Measurements from ENCODE around the gene PEAK3.

Gene PEAK3

GRCh38 chr19:2249010-2249866 lies 32.7 kb downstream of the PEAK3 start, which contains the start of gene AMH:
AMH (plus strand) TSS chr19:2249323; CDS start chr19:2249333, 10 bp downstream.
- no peak for DNase-seq

DNA sequence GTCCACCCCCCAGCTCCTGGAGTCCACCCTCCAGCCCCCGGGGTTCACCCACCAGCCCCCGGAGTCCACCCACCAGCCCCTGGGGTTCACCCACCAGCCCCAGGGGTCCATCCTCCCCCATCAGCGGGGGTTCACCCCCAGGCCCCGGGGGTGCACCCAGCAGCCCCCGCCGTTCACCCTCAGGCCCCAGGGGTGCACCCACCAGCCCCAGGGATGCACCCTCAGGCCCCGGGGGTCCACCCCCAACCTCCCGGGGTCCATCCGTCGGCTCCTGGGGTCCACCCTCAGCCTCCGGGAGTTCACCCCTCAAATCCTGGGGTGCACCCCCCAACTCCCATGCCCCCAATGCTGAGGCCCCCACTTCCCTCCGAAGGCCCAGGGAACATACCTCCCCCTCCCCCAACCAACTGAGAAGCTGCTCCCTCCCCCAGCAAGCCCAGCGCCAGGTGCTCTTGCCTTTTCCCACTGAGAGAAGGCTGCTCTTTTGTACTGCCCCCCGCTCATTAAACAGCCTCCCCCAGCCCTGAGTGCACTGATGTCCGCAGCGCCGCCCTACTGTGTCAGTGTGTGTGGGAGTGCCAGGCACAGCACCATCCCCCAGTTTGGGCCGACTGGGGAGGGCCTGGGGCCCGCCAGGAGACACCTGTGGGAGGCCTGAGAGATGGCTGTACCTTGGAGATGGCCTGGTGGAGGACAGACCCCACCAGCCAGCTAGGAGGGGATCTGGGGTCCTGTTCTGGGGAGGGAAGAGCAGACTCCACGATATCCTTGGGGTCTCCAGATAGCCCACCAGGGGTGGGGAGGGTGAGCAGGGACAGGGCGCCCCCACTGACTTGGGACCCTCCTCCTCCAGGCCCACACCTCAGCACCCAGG lies 33.6 kb downstream of the PEAK3 start:
- DNase-seq, result no peak

DNA sequence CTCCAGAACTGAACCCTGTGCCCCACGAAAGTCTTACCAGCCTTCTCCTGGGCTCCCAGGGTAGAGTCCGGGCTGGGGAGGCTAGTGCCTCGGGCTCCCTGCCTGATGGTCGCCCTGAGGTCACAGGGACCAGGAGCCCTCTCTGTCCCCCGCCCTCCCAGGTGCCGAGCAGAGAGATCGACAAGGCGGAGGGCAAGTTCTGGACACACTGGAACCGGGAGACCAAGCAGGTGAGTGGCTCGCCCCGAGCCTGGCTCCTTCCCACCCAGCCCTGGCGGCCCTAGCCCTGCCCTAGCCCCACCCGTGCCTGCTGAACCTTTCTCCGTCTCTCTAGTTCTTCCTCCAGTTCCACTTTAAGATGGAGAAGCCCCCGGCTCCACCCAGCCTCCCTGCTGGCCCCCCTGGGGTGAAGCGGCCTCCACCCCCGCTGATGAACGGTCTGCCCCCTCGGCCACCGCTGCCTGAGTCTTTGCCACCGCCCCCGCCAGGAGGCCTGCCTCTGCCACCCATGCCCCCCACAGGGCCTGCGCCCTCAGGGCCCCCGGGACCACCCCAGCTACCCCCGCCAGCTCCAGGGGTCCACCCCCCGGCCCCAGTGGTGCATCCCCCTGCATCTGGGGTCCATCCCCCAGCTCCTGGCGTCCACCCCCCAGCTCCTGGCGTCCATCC lies 34.4 kb downstream of the PEAK3 start:
- DNase-seq, result no peak

GRCh38 chr19:2246801-2247361 lies 35.1 kb downstream of the PEAK3 start:
- DNase-seq, result no peak

GRCh38 chr19:2246014-2246620 lies 35.9 kb downstream of the PEAK3 start:
- DNase-seq, result no peak

GRCh38 chr19:2245273-2245672 lies 36.7 kb downstream of the PEAK3 start:
- no peak for DNase-seq

- no peak for DNase-seq
These were observed 37.5 kb downstream of the PEAK3 start for GRCh38 chr19:2244486-2244885.

GRCh38 chr19:2244125-2244411 lies 37.9 kb downstream of the PEAK3 start:
- no peak for DNase-seq

GRCh38 chr19:2243274-2244124 lies 38.5 kb downstream of the PEAK3 start:
- DNase-seq, result no peak

- no peak for DNase-seq
These were observed 39.2 kb downstream of the PEAK3 start for GRCh38 chr19:2242816-2243215.

- no peak for DNase-seq
These were observed 39.9 kb downstream of the PEAK3 start for GRCh38 chr19:2242092-2242537.

- no peak for DNase-seq
These were observed 40.9 kb downstream of the PEAK3 start for GRCh38 chr19:2240881-2241760.

- DNase-seq, result no peak
These were observed 41.9 kb downstream of the PEAK3 start for GRCh38 chr19:2239771-2240770.

DNA sequence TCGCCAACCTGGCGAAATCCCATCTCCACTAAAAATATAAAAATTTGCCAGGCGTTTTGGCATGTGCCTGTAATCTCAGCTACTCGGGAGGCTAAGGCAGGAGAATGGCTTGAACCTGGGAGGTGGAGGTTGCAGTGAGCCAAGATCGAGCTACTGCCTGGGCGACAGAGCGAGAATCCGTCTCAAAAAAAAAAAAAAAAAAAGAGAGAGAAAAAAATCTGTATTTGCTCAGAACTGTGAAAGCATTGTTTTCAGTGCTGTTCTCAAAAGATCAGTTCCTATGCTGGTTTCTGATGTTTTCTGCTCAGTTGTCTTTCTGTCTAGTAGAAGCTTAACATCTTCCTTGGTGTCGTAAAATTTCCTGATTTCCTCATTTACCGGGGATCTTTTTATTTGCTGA lies 42.8 kb downstream of the PEAK3 start:
- DNase-seq, result no peak

DNA sequence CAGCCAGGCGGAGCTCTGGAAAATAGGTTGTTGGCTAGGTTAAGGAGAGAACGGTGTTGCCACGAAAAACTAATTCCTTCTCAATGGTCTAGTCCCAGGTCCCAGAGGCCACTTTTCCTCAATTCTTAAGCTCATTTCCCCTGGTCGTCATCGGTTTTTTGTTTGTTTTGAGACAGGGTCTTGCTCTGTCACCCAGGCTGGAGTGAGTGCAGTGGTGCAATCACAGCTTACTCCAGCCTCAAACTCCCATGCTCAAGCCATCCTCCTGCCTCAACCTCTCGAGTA lies 44.2 kb downstream of the PEAK3 start:
- DNase-seq, result no peak

DNA sequence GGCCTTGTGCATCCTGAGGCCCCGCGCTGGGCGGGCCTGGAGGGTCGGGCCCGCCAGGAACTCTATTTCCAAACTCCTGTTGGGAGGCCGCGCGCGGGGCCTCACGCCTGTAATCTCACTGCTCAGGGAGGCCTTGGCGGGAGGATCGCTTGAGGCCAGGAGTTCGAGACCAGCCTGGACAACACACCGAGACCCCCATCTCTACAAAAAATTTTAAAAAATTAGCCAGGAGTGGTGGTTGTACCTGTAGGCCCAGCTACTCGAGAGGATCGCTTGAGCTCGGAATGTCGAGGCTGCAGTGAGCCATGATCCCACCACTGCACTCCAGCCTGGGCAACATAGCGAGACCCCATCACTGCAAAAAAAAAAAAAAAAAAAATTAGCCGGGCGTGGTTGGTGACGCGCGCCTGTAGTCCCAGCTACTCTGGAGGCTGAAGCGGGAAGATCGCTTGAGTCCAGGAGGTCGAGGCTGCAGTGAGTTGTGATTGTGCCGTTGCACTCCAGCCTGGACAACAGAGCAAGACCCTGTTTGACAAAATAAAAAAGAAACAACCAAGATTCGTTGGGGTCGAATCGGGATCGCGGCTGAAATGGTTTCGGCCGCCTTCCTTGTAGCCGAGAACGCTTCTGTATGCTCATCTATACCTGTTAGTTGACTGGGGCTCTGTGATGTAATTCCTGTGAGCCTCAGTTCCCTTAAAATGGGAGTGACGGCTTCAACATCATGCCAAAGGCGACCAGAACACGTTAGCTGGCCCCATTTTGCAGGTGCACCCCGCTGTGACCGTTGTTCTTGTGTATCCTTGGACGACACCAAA lies 44.7 kb downstream of the PEAK3 start:
- no peak for DNase-seq

- peak; percentile 88 for DNase-seq
These were observed 45.5 kb downstream of the PEAK3 start, which contains the start of the genes PLEKHJ1 and SF3A2 for GRCh38 chr19:2236314-2237050. PLEKHJ1 (minus strand) TSS chr19:2236329; CDS start chr19:2236248, 81 bp downstream. SF3A2 (plus strand) TSS chr19:2236824; CDS start chr19:2243419, 6,595 bp downstream.

GRCh38 chr19:2236064-2236313 lies 46.0 kb downstream of the PEAK3 start:
- no peak for DNase-seq
